ENCODE measurements around the gene TNNT2. TPM values are rescaled to one million over a fixed set of nuclear protein-coding genes. Genes with fewer than 3 reads are reported as not detected.

TNNT2 gene
- total and polyA plus RNA-seq, 2 of the 13 experiments (the other 11 are each of a cell fraction or from before 2014, with no cell fraction given) = 0.20 to 0.63 TPM

- ChIA-PET CTCF (ENCODE audit: low intra/inter-chr PET ratio, low total read pairs) (no interaction called here), POLR2A (interaction anchor here (3.5 kb wide), 1 partner anchor 10 kb away, joined by 40 read pairs; no protein-coding TSS in a partner anchor)
- H3K36me3 ChIP-seq (replicated peaks in 1 of 2; ENCODE audit: control insufficient read depth in 1 of 2, insufficient read depth in 2 of 2, low read length in 2 of 2) = peaks cover 0 to 2% of the 10 kb centered on the region in 2 experiments; a peak in 2 of 5 replicates
- 65% methylated on average over 1 of the region's 4 CpGs for WGBS (ENCODE audit: low lambda C conversion rate)
- H3K4me1 ChIP-seq (ENCODE audit: insufficient read depth, low read length) = peaks cover 59% of the 10 kb centered on the region
- H3K4me2 ChIP-seq (ENCODE audit: low read depth, low read length) = peak overlapping the region; percentile 93
- no peaks in the 10 kb centered on the region for H3K9me3 ChIP-seq (ENCODE audit: low read length)
- ATAC-seq (no peak), FAIRE-seq (no peak), DNase-seq (ENCODE audit: low spot score) (no peak)
- no peaks in the 10 kb centered on the region for H3K27me3 ChIP-seq (ENCODE audit: control insufficient read depth in 1 of 2, insufficient read depth in 2 of 2, low read length in 2 of 2)
- no peak overlapping the region for H2AFZ ChIP-seq (ENCODE audit: low read length)
- in situ Hi-C loops (cut with HindIII; ENCODE audit: extremely low pct_ligation_motif_present, low pct_unique_long_range_greater_than_20kb) (no loop called here), intact Hi-C loops (cut with micrococcal nuclease; ENCODE audit: unreplicated experiment) (loop anchor here (1.0 kb wide), 1 partner anchor 9 kb away; no protein-coding TSS in a partner anchor)
- no peak overlapping the region for H3K9ac ChIP-seq (ENCODE audit: insufficient read depth, low read depth, low read length)
- peaks cover 40% of the 10 kb centered on the region for H3K79me2 ChIP-seq (ENCODE audit: insufficient read depth, low read length)
- peak overlapping the region; percentile 84 for H3K27ac ChIP-seq (ENCODE audit: extremely low read length, insufficient read depth, low read length)
- no TSS peak for BruUV-seq (replicated peaks)
- no peak overlapping the region for H3K4me3 ChIP-seq (replicated peaks in 1 of 3; ENCODE audit: insufficient read depth in 1 of 3, low read depth in 2 of 3, low read length in 3 of 3)
- peaks cover 12% of the 10 kb centered on the region for H4K20me1 ChIP-seq (ENCODE audit: insufficient read depth, low read length)
- TF ChIP-seq, protein P1, sequence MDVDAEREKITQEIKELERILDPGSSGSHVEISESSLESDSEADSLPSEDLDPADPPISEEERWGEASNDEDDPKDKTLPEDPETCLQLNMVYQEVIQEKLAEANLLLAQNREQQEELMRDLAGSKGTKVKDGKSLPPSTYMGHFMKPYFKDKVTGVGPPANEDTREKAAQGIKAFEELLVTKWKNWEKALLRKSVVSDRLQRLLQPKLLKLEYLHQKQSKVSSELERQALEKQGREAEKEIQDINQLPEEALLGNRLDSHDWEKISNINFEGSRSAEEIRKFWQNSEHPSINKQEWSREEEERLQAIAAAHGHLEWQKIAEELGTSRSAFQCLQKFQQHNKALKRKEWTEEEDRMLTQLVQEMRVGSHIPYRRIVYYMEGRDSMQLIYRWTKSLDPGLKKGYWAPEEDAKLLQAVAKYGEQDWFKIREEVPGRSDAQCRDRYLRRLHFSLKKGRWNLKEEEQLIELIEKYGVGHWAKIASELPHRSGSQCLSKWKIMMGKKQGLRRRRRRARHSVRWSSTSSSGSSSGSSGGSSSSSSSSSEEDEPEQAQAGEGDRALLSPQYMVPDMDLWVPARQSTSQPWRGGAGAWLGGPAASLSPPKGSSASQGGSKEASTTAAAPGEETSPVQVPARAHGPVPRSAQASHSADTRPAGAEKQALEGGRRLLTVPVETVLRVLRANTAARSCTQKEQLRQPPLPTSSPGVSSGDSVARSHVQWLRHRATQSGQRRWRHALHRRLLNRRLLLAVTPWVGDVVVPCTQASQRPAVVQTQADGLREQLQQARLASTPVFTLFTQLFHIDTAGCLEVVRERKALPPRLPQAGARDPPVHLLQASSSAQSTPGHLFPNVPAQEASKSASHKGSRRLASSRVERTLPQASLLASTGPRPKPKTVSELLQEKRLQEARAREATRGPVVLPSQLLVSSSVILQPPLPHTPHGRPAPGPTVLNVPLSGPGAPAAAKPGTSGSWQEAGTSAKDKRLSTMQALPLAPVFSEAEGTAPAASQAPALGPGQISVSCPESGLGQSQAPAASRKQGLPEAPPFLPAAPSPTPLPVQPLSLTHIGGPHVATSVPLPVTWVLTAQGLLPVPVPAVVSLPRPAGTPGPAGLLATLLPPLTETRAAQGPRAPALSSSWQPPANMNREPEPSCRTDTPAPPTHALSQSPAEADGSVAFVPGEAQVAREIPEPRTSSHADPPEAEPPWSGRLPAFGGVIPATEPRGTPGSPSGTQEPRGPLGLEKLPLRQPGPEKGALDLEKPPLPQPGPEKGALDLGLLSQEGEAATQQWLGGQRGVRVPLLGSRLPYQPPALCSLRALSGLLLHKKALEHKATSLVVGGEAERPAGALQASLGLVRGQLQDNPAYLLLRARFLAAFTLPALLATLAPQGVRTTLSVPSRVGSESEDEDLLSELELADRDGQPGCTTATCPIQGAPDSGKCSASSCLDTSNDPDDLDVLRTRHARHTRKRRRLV (CRISPR knock-in tag; IDR thresholded peaks at IDR 0.05) = no peak
- TF ChIP-seq ZNF30 (CRISPR knock-in tag; IDR thresholded peaks at IDR 0.05) (no peak), STAT5B (CRISPR knock-in tag; IDR thresholded peaks at IDR 0.05) (no peak), ZNF746 (CRISPR knock-in tag; IDR thresholded peaks at IDR 0.05) (no peak), MTERF4 (CRISPR knock-in tag; IDR thresholded peaks at IDR 0.05) (no peak), ZNF138 (CRISPR knock-in tag; IDR thresholded peaks at IDR 0.05; ENCODE audit: low read depth) (no peak), ZNF775 (CRISPR knock-in tag; IDR thresholded peaks at IDR 0.05; ENCODE audit: borderline replicate concordance) (no peak), GATAD2A (CRISPR knock-in tag; IDR thresholded peaks at IDR 0.05) (no peak), ZNF83 (CRISPR knock-in tag; IDR thresholded peaks at IDR 0.05; ENCODE audit: borderline replicate concordance) (no peak), HIC2 (CRISPR knock-in tag; IDR thresholded peaks at IDR 0.05; ENCODE audit: low read depth) (no peak), NFE2L2 (IDR thresholded peaks at IDR 0.05; ENCODE audit: low read length) (no peak)
Observed at GRCh38 chr1:201395936-201396335, 18.5 kb upstream of the TNNT2 start.
